IMR-90 (cell line): ENCODE results near the gene MTUS2. TPM values are rescaled to one million over a fixed set of nuclear protein-coding genes. Genes with fewer than 3 reads are reported as not detected.

ENCODE experiments used
- ATAC-seq: fragments of 200-7000 bp; cut with Tn5 transposase; 2 replicates; pipeline ENCODE4 v1.9.1; 2020; ENCODE audit warnings: low read depth, mild to moderate bottlenecking, moderate library complexity
- BruUV-seq: library from RNA; stranded (reverse); fragments of 400-500 nt; replicated peaks from 2 replicates; lab custom pipeline; 2021; lab: Mats Ljungman, UMichigan
- CTCF ChIA-PET: fragments of 300-600 bp; formaldehyde crosslinking; extraction: SDS; loops from one replicate; lab custom pipeline; 2021; ENCODE audit warnings: antibody characterized with exemption; lab: Yijun Ruan, JAX
- POLR2A ChIA-PET: fragments of 300-600 bp; sonication (Branson Sonifier 250); formaldehyde crosslinking; loops from one replicate; lab custom pipeline; 2022; ENCODE audit warnings: antibody characterized with exemption; ENCODE audit not compliant: unreplicated experiment; lab: Charles Lee
- DNase-seq: peaks from one replicate; pipeline ENCODE4 v3.0.0; 2013
- H2AFZ ChIP-seq: replicated peaks from 2 replicates; pipeline ENCODE3; 2013; ENCODE audit warnings: low read length, mild to moderate bottlenecking; ENCODE audit not compliant: poor library complexity
- H2AK5ac ChIP-seq: 2 replicates; pipeline ENCODE4 v1.6.1; 2013; ENCODE audit warnings: low read depth, low read length, inconsistent platforms
- H2AK9ac ChIP-seq: replicated peaks from 2 replicates; pipeline ENCODE3; 2013; ENCODE audit warnings: mild to moderate bottlenecking, low read depth, low read length, moderate library complexity; ENCODE audit not compliant: poor library complexity
- H2BK120ac ChIP-seq: 2 replicates; pipeline ENCODE4 v1.6.1; 2013; ENCODE audit warnings: low read depth, low read length, inconsistent platforms
- H2BK15ac ChIP-seq: 3 replicates; pipeline ENCODE4 v1.6.1; 2013; ENCODE audit warnings: low read depth, low read length, inconsistent platforms
- H2BK20ac ChIP-seq: 2 replicates; pipeline ENCODE4 v1.6.1; 2013; ENCODE audit warnings: low read depth, mild to moderate bottlenecking, inconsistent platforms, low read length, moderate library complexity
- H2BK5ac ChIP-seq: 2 replicates; pipeline ENCODE4 v1.6.1; 2013; ENCODE audit warnings: mild to moderate bottlenecking, low read depth, low read length, inconsistent platforms; ENCODE audit not compliant: poor library complexity, severe bottlenecking
- H3K14ac ChIP-seq: replicated peaks from 2 replicates; pipeline ENCODE4 v1.6.1; 2013; ENCODE audit warnings: low read depth, low read length, inconsistent platforms
- H3K18ac ChIP-seq: 2 replicates; pipeline ENCODE4 v1.6.1; 2013; ENCODE audit warnings: low read depth, low read length, control low read depth
- H3K23ac ChIP-seq: 2 replicates; pipeline ENCODE4 v1.6.1; 2013; ENCODE audit warnings: low read depth, low read length, inconsistent platforms
- H3K27ac ChIP-seq: 2 replicates; pipeline ENCODE4 v1.5.1; 2013; ENCODE audit warnings: mild to moderate bottlenecking, control low read depth, low read length; ENCODE audit not compliant: insufficient read depth
- H3K27me3 ChIP-seq: 2 replicates; pipeline ENCODE4 v1.6.1; 2013; ENCODE audit warnings: low read length; ENCODE audit not compliant: control insufficient read depth, insufficient read depth
- H3K36me3 ChIP-seq: 2 replicates; pipeline ENCODE4 v1.6.1; 2013; ENCODE audit warnings: low read length, mixed read lengths; ENCODE audit not compliant: control insufficient read depth, insufficient read depth
- H3K4ac ChIP-seq: 2 replicates; pipeline ENCODE4 v1.6.1; 2013; ENCODE audit warnings: low read depth, low read length, inconsistent platforms
- H3K4me1 ChIP-seq: 2 replicates; pipeline ENCODE4 v1.6.1; 2013; ENCODE audit warnings: low read length, mixed read lengths; ENCODE audit not compliant: control insufficient read depth, insufficient read depth
- H3K4me2 ChIP-seq: 2 replicates; pipeline ENCODE4 v1.6.1; 2013; ENCODE audit warnings: low read depth, mild to moderate bottlenecking, control low read depth, low read length, moderate library complexity
- H3K4me3 ChIP-seq: 2 replicates; pipeline ENCODE4 v1.5.1; 2013; ENCODE audit warnings: low read depth, mild to moderate bottlenecking, control low read depth, low read length, moderate library complexity; ENCODE audit not compliant: insufficient read depth
- H3K56ac ChIP-seq: 2 replicates; pipeline ENCODE4 v1.6.1; 2013; ENCODE audit warnings: low read length, inconsistent platforms; ENCODE audit not compliant: insufficient read depth; ENCODE audit errors: extremely low read depth
- H3K79me1 ChIP-seq, 2 experiments: 2 replicates each; pipeline ENCODE4 v1.6.1; 2013; ENCODE audit warnings: low read length in 2 of 2, inconsistent platforms in 1 of 2, low read depth in 1 of 2
- H3K9ac ChIP-seq: 2 replicates; pipeline ENCODE4 v1.6.1; 2013; ENCODE audit warnings: low read depth, low read length, control low read depth
- H3K9me1 ChIP-seq: 2 replicates; pipeline ENCODE4 v1.6.1; 2013; ENCODE audit warnings: low read length, inconsistent platforms; ENCODE audit not compliant: insufficient read depth
- H3K9me3 ChIP-seq: 2 replicates; pipeline ENCODE4 v1.6.1; 2013; ENCODE audit warnings: low read length; ENCODE audit not compliant: control insufficient read depth, insufficient read depth
- H4K20me1 ChIP-seq: 2 replicates; pipeline ENCODE4 v1.6.1; 2013; ENCODE audit warnings: low read length, inconsistent platforms; ENCODE audit not compliant: insufficient read depth
- H4K5ac ChIP-seq: 2 replicates; pipeline ENCODE4 v1.6.1; 2013; ENCODE audit warnings: mild to moderate bottlenecking, low read depth, low read length, control low read depth
- H4K8ac ChIP-seq, 2 experiments: 2 replicates each; pipeline ENCODE4 v1.6.1; 2013; ENCODE audit warnings: low read depth in 2 of 2, low read length in 2 of 2, control low read depth in 1 of 2, inconsistent platforms in 1 of 2
- H4K91ac ChIP-seq: 2 replicates; pipeline ENCODE4 v1.6.1; 2013; ENCODE audit warnings: low read depth, low read length, inconsistent platforms; ENCODE audit not compliant: insufficient read depth
- CEBPB ChIP-seq: IDR thresholded peaks from 2 replicates; pipeline ENCODE4 v1.6.1; 2012; ENCODE audit warnings: low read depth, low read length, improper control_type of control experiment
- CHD1 ChIP-seq: IDR thresholded peaks from 2 replicates; pipeline ENCODE4 v1.6.1; 2012; ENCODE audit warnings: low read depth, low read length, improper control_type of control experiment
- MAFK ChIP-seq: IDR thresholded peaks from 2 replicates; pipeline ENCODE4 v1.6.1; 2012; ENCODE audit warnings: low read depth, low read length, improper control_type of control experiment
- MAZ ChIP-seq: IDR thresholded peaks from 2 replicates; pipeline ENCODE4 v1.6.1; 2012; ENCODE audit warnings: low read depth, mild to moderate bottlenecking, low read length, improper control_type of control experiment, moderate library complexity, borderline replicate concordance
- NFE2L2 ChIP-seq: fragments of 150-350 bp; IDR thresholded peaks from 2 replicates; pipeline ENCODE4 v1.6.1; 2016; ENCODE audit warnings: low read depth, mild to moderate bottlenecking, low read length
- POLR2A ChIP-seq: IDR thresholded peaks from 2 replicates; pipeline ENCODE4 v1.6.1; 2012; ENCODE audit warnings: mild to moderate bottlenecking, low read depth, low read length
- RFX5 ChIP-seq: IDR thresholded peaks from 2 replicates; pipeline ENCODE4 v1.8.0; 2012; ENCODE audit warnings: low read depth, mild to moderate bottlenecking, low read length, moderate library complexity
- SMC3 ChIP-seq: fragments of 150-350 bp; IDR thresholded peaks from 2 replicates; pipeline ENCODE4 v1.6.1; 2016; ENCODE audit warnings: low read depth, mild to moderate bottlenecking, antibody characterized with exemption, low read length, moderate library complexity
- dilution Hi-C: fragments of 300-500 bp; cut with HindIII; formaldehyde crosslinking; loops from one replicate; pipeline ENCODE4 v1.14.3; 2018; ENCODE audit warnings: low sequenced_read_pairs; ENCODE audit not compliant: unreplicated experiment
- in situ Hi-C: fragments of 300-500 bp; cut with MboI; formaldehyde crosslinking; loops from 3 replicates; pipeline ENCODE4 v1.14.3; 2019; ENCODE audit warnings: low sequenced_read_pairs, inconsistent platforms, mixed read lengths
- intact Hi-C: fragments of 100-400 bp; cut with micrococcal nuclease; formaldehyde crosslinking; loops from 2 replicates; pipeline ENCODE4 v1.10.0; 2022
- polyA plus RNA-seq, 3 experiments: library from polyadenylated mRNA; depleted of rRNA; stranded (reverse); fragments of >200 nt; gene quantifications; 2 replicates each; pipeline ENCODE4 v1.2.3, GENCODE V29; 2012; ENCODE audit warnings: low replicate concordance in 1 of 3
- total RNA-seq: library from RNA; depleted of rRNA; stranded (reverse); fragments of >200 nt; gene quantifications from 2 replicates; pipeline ENCODE4 v1.2.3, GENCODE V29; 2012
- TF ChIP-seq, protein P1 (sequence below): fragments of 150-350 bp; IDR thresholded peaks from 2 replicates; pipeline ENCODE4 v1.6.1; 2017; ENCODE audit warnings: mild to moderate bottlenecking, antibody characterized with exemption, low read length, low read depth
- TF ChIP-seq, protein P2 (sequence below): fragments of 150-350 bp; IDR thresholded peaks from 2 replicates; pipeline ENCODE4 v1.6.1; 2016; ENCODE audit warnings: low read depth, mild to moderate bottlenecking, low read length, moderate library complexity, borderline replicate concordance

The MTUS2 gene
- total and polyA plus RNA-seq, 2 of the 4 experiments (the other 2 are of a cell fraction), result under 0.01 to 0.02 TPM

DNA sequence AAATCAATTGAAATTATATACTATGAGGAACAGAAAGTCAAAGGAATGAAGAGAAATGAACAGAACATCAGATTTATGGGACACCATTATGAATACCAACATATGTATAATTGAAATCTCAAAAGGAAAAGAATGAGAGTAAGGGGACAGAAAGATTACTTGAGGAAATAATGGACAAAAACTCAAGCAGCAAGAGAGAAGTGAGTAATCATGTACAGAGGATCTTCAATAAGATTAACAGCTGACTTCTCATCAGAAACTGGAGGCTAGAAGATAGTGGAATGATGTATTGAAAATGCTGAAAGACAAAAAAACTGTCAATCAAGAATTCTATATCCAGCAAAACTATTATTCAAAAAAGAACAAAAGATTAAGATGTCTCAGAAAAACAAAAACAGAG, 10.4 kb downstream of the MTUS2 start:
- no peak for ATAC-seq

More for the DNA sequence above, 10.4 kb downstream of the MTUS2 start:
- in situ Hi-C loops, result no loop called here
- Histone ChIP-seq H3K36me3 (no peaks in the 10 kb centered on the region), H3K4me3 (no peak overlapping the region), H3K18ac (no peak overlapping the region), H3K27ac (no peak overlapping the region), H4K20me1 (no peaks in the 10 kb centered on the region), H2AK5ac (no peak overlapping the region), H3K23ac (no peak overlapping the region), H2BK20ac (no peak overlapping the region), H3K14ac (no peak overlapping the region), H3K9me3 (no peaks in the 10 kb centered on the region), H2BK120ac (no peak overlapping the region), H3K9ac (no peak overlapping the region), H3K4me2 (no peak overlapping the region), H2BK15ac (no peak overlapping the region), H3K79me1 (no peaks in the 10 kb centered on the region), H2AK9ac (no peak overlapping the region), H3K4me1 (no peaks in the 10 kb centered on the region), H3K27me3 (no peaks in the 10 kb centered on the region), H3K9me1 (no peaks in the 10 kb centered on the region), H3K56ac (no peak overlapping the region), H4K8ac (no peak overlapping the region), H2AFZ (no peak overlapping the region), H4K5ac (no peak overlapping the region), H4K91ac (no peak overlapping the region), H3K4ac (no peak overlapping the region), H2BK5ac (no peak overlapping the region)
- no TSS peak for BruUV-seq
- intact Hi-C loops, result no loop called here
- ChIA-PET POLR2A (no interaction called here), CTCF (no interaction called here)
- no peak for DNase-seq
- dilution Hi-C loops, result no loop called here
- TF ChIP-seq SMC3 (no peak), MAFK (no peak), MAZ (no peak), RFX5 (no peak), NFE2L2 (no peak), POLR2A (no peak), CHD1 (no peak), CEBPB (no peak)
- TF ChIP-seq, protein P1, sequence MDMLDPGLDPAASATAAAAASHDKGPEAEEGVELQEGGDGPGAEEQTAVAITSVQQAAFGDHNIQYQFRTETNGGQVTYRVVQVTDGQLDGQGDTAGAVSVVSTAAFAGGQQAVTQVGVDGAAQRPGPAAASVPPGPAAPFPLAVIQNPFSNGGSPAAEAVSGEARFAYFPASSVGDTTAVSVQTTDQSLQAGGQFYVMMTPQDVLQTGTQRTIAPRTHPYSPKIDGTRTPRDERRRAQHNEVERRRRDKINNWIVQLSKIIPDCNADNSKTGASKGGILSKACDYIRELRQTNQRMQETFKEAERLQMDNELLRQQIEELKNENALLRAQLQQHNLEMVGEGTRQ, result no peak
- TF ChIP-seq, protein P2, sequence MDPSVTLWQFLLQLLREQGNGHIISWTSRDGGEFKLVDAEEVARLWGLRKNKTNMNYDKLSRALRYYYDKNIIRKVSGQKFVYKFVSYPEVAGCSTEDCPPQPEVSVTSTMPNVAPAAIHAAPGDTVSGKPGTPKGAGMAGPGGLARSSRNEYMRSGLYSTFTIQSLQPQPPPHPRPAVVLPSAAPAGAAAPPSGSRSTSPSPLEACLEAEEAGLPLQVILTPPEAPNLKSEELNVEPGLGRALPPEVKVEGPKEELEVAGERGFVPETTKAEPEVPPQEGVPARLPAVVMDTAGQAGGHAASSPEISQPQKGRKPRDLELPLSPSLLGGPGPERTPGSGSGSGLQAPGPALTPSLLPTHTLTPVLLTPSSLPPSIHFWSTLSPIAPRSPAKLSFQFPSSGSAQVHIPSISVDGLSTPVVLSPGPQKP, result no peak
